GM12875 (cell line): ENCODE measurements around the gene CACNG1.

Source experiments
- H3K4me3 ChIP-seq: one replicate; pipeline ENCODE4 v1.5.1; 2011; ENCODE audit warnings: low read depth, low read length, control low read depth
- CTCF ChIP-seq: IDR thresholded peaks from 2 replicates; pipeline ENCODE4 v1.5.1; 2011; ENCODE audit warnings: low read depth, mild to moderate bottlenecking, control low read depth, inconsistent platforms, low read length, moderate library complexity, borderline replicate concordance; ENCODE audit not compliant: insufficient read depth

CACNG1 gene

GRCh38 chr17:67018471-67019434, 25.6 kb upstream of the CACNG1 start:
- no peak for TF ChIP-seq CTCF

GRCh38 chr17:67019809-67020208, 24.5 kb upstream of the CACNG1 start:
- no peak for TF ChIP-seq CTCF
- H3K4me3 ChIP-seq: no peak overlapping the region

More at GRCh38 chr17:67018471-67019434, 25.6 kb upstream of the CACNG1 start:
- H3K4me3 ChIP-seq: no peak overlapping the region

- TF ChIP-seq CTCF: no peak
- no peak overlapping the region for H3K4me3 ChIP-seq
Measured at GRCh38 chr17:67020293-67020766, 24.0 kb upstream of the CACNG1 start.

GRCh38 chr17:67021196-67021595, 23.2 kb upstream of the CACNG1 start:
- no peak overlapping the region for H3K4me3 ChIP-seq
- TF ChIP-seq CTCF: no peak

GRCh38 chr17:67021743-67022450, 22.5 kb upstream of the CACNG1 start:
- no peak overlapping the region for H3K4me3 ChIP-seq
- no peak for TF ChIP-seq CTCF

GRCh38 chr17:67022451-67022810, 21.9 kb upstream of the CACNG1 start:
- H3K4me3 ChIP-seq: no peak overlapping the region

More at GRCh38 chr17:67022451-67022810, 21.9 kb upstream of the CACNG1 start:
- TF ChIP-seq CTCF: no peak
